ENCODE results near the gene SLC9A9.

DNA sequence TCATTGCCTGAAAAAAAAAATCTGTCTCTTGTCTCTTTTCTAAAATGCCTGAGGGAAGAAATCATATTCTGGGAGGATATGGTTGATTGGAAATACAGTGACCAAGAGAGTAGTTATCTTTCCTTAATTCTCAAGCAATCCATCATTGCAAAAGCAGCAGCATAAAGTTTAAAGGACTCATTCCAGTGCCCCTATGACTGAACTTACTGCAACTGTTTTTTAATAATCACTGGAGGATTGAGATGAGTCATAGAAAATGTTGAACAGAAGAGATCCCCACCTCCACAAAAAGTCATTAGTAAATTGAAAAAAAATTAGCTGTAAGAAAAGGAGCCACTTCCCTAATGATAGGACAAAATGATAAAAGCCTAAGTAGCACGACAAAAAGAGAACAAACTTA is 121.5 kb downstream of the SLC9A9 start:
- TF ChIP-seq, protein P1, sequence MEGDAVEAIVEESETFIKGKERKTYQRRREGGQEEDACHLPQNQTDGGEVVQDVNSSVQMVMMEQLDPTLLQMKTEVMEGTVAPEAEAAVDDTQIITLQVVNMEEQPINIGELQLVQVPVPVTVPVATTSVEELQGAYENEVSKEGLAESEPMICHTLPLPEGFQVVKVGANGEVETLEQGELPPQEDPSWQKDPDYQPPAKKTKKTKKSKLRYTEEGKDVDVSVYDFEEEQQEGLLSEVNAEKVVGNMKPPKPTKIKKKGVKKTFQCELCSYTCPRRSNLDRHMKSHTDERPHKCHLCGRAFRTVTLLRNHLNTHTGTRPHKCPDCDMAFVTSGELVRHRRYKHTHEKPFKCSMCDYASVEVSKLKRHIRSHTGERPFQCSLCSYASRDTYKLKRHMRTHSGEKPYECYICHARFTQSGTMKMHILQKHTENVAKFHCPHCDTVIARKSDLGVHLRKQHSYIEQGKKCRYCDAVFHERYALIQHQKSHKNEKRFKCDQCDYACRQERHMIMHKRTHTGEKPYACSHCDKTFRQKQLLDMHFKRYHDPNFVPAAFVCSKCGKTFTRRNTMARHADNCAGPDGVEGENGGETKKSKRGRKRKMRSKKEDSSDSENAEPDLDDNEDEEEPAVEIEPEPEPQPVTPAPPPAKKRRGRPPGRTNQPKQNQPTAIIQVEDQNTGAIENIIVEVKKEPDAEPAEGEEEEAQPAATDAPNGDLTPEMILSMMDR (IDR thresholded peaks at IDR 0.05) = no peak
- no peak for TF ChIP-seq POLR2A (IDR thresholded peaks at IDR 0.05)
- TF ChIP-seq EP300 (IDR thresholded peaks at IDR 0.05) = no peak
- TF ChIP-seq POLR2AphosphoS5 (IDR thresholded peaks at IDR 0.05) = no peak
